ENCODE measurements around the gene LILRB5. TPM values are rescaled to one million over a fixed set of nuclear protein-coding genes. Genes with fewer than 3 reads are reported as not detected.

LILRB5 gene
- total RNA-seq, 1 experiment from 2014 or later, result 0.05 TPM

GRCh38 chr19:54247106-54247930 lies 9.8 kb downstream of the LILRB5 start:
- ChIA-PET CTCF (interaction anchor here (0.6 kb wide), 1 partner anchor 15 kb away, joined by 3 read pairs; no protein-coding TSS in a partner anchor), POLR2A (no interaction called here)
- no TSS peak for BruUV-seq (replicated peaks)
- no peak for DNase-seq (ENCODE audit: low read depth, low spot score)
- Histone ChIP-seq H3K9me3 (ENCODE audit: control insufficient read depth, insufficient read depth, low read depth, low read length) (no peaks in the 10 kb centered on the region), H3K4me1 (ENCODE audit: control insufficient read depth, insufficient read depth, low read length) (no peaks in the 10 kb centered on the region), H3K36me3 (ENCODE audit: control insufficient read depth, insufficient read depth, low read length) (no peaks in the 10 kb centered on the region), H3K27me3 (ENCODE audit: control insufficient read depth, insufficient read depth, low read length) (0 out of 2 replicates have a peak, but pooled peaks cover 3% of the 10 kb centered on the region), H3K4me3 (ENCODE audit: low read depth in 2 of 2, low read length in 2 of 2) (no peak overlapping the region), H3K27ac (ENCODE audit: low read length) (no peak overlapping the region)
- in situ Hi-C loops (cut with HindIII; ENCODE audit: low pct_unique_long_range_greater_than_20kb, low sequenced_read_pairs), result no loop called here
- no peak for TF ChIP-seq SIN3A (IDR thresholded peaks at IDR 0.05; ENCODE audit: borderline replicate concordance, insufficient read depth, low read depth, low read length)
- no peak for TF ChIP-seq POLR2AphosphoS5 (IDR thresholded peaks at IDR 0.05; ENCODE audit: low read depth, low read length)
- TF ChIP-seq CTCF (IDR thresholded peaks at IDR 0.05), result no peak
- no peak for TF ChIP-seq TCF7L2 (IDR thresholded peaks at IDR 0.05; ENCODE audit: low read depth, low read length)
- no peak for TF ChIP-seq REST (IDR thresholded peaks at IDR 0.05; ENCODE audit: insufficient read depth in 1 of 2, low read depth in 2 of 2, low read length in 1 of 2)
- peak; percentile 40; the same call in 1 of the 2 replicates for ATAC-seq
- intact Hi-C loops (cut with micrococcal nuclease; ENCODE audit: unreplicated experiment), result no loop called here

GRCh38 chr19:54245936-54246335 lies 11.1 kb downstream of the LILRB5 start:
- in situ Hi-C loops (cut with HindIII; ENCODE audit: low pct_unique_long_range_greater_than_20kb, low sequenced_read_pairs), result no loop called here
- no peak overlapping the region for H3K27ac ChIP-seq (ENCODE audit: low read length)
- CTCF ChIA-PET, result no interaction called here

More at GRCh38 chr19:54245936-54246335, 11.1 kb downstream of the LILRB5 start:
- Histone ChIP-seq H3K4me1 (ENCODE audit: control insufficient read depth, insufficient read depth, low read length) (no peaks in the 10 kb centered on the region), H3K4me3 (ENCODE audit: low read depth in 2 of 2, low read length in 2 of 2) (no peak overlapping the region), H3K9me3 (ENCODE audit: control insufficient read depth, insufficient read depth, low read depth, low read length) (no peaks in the 10 kb centered on the region), H3K27me3 (ENCODE audit: control insufficient read depth, insufficient read depth, low read length) (0 out of 2 replicates have a peak, but pooled peaks cover 3% of the 10 kb centered on the region), H3K36me3 (ENCODE audit: control insufficient read depth, insufficient read depth, low read length) (no peaks in the 10 kb centered on the region)
- intact Hi-C loops (cut with micrococcal nuclease; ENCODE audit: unreplicated experiment), result loop anchor here (2.0 kb wide), 1 partner anchor 23 kb away; the partner anchor contains the start of gene LILRB3
- ATAC-seq (no peak), DNase-seq (ENCODE audit: low read depth, low spot score) (no peak)
- no TSS peak for BruUV-seq (replicated peaks)
- TF ChIP-seq SIN3A (IDR thresholded peaks at IDR 0.05; ENCODE audit: borderline replicate concordance, insufficient read depth, low read depth, low read length), result no peak
- TF ChIP-seq POLR2AphosphoS5 (IDR thresholded peaks at IDR 0.05; ENCODE audit: low read depth, low read length), result no peak
- no peak for TF ChIP-seq CTCF (IDR thresholded peaks at IDR 0.05)
- no peak for TF ChIP-seq TCF7L2 (IDR thresholded peaks at IDR 0.05; ENCODE audit: low read depth, low read length)
- no peak for TF ChIP-seq REST (IDR thresholded peaks at IDR 0.05; ENCODE audit: insufficient read depth in 1 of 2, low read depth in 2 of 2, low read length in 1 of 2)
- POLR2A ChIA-PET, result no interaction called here
